NCI-H446 (cell line): ENCODE measurements around the gene SLC16A8.

Source experiments
- DNase-seq, 2 experiments: peaks; one replicate each; lab custom pipeline; 2025; lab: John Stamatoyannopoulos, UW

SLC16A8 gene

GRCh38 chr22:38072322-38073149, 11.4 kb downstream of the SLC16A8 start:
- no peak for DNase-seq

- DNase-seq: no peak
These were observed 12.3 kb downstream of the SLC16A8 start for GRCh38 chr22:38071421-38072321.

GRCh38 chr22:38070250-38070921, 13.6 kb downstream of the SLC16A8 start:
- peak in 1 of 2 experiments; percentile 44 for DNase-seq

GRCh38 chr22:38069372-38070249, 14.4 kb downstream of the SLC16A8 start:
- DNase-seq: peak in 1 of 2 experiments; percentile 56

- DNase-seq: no peak
These were observed 15.2 kb downstream of the SLC16A8 start for GRCh38 chr22:38068641-38069371.

- no peak for DNase-seq
These were observed 16.1 kb downstream of the SLC16A8 start for GRCh38 chr22:38067761-38068360.

GRCh38 chr22:38067028-38067415, 17.0 kb downstream of the SLC16A8 start:
- no peak for DNase-seq

GRCh38 chr22:38066381-38067027, 17.5 kb downstream of the SLC16A8 start:
- DNase-seq: no peak

GRCh38 chr22:38065539-38065938, 18.4 kb downstream of the SLC16A8 start:
- no peak for DNase-seq

GRCh38 chr22:38062791-38063190, 21.2 kb downstream of the SLC16A8 start:
- no peak for DNase-seq

GRCh38 chr22:38056969-38057891, 26.8 kb downstream of the SLC16A8 start, which contains the start of gene PICK1:
Gene PICK1, plus strand, starts transcription at chr22:38057404. Its CDS starts 406 bp downstream, at chr22:38057810.
- peak; percentile 74 to 85 for DNase-seq

GRCh38 chr22:38051900-38052862, 31.8 kb downstream of the SLC16A8 start:
- DNase-seq: peak; percentile 67 to 81

- DNase-seq: no peak
These were observed 32.7 kb downstream of the SLC16A8 start for GRCh38 chr22:38051261-38051660.

GRCh38 chr22:38050720-38051119, 33.3 kb downstream of the SLC16A8 start:
- no peak for DNase-seq

- DNase-seq: no peak
These were observed 34.0 kb downstream of the SLC16A8 start for GRCh38 chr22:38049812-38050619.

GRCh38 chr22:38046070-38046748, 37.8 kb downstream of the SLC16A8 start:
- no peak for DNase-seq
